Pancreas (tissue), 10 donors: ENCODE results near the gene CDC14A. TPM values are rescaled to one million over a fixed set of nuclear protein-coding genes. Genes with fewer than 3 reads are reported as not detected.
A peak's percentile ranks its signal among the peaks of the same experiment; 100 is the strongest.

Source experiments
- ATAC-seq, 4 donors: fragments of 200-7000 bp; cut with Tn5 transposase; one replicate each; pipeline versions ENCODE4 v1.8.0 to v1.9.1; 2020; ENCODE audit warnings: mild to moderate bottlenecking in 4 of 4, moderate library complexity in 4 of 4
- DNase-seq, 6 donors: peaks; one replicate each; pipeline ENCODE4 v3.0.0-alpha.2; 2020
- FAIRE-seq: peaks from 2 replicates; lab custom pipeline; 2012; peaks lifted over from hg19 to GRCh38; lab: Jason Lieb, UNC
- H3K27ac ChIP-seq, 4 donors: fragments of 200-600 bp; sonication (generic); 1 replicate in 3 of 4; 2 replicates in 1 of 4; pipeline versions ENCODE4 v1.5.0 to v1.8.0; 2020
- H3K27me3 ChIP-seq, 4 donors: fragments of 200-600 bp; one replicate each; pipeline ENCODE4 v1.8.0; 2021
- H3K36me3 ChIP-seq, 3 donors: fragments of 200-600 bp; sonication (generic) in 1 of 3; one replicate each; pipeline versions ENCODE4 v1.5.0 to v1.8.0; 2020 to 2021
- H3K4me1 ChIP-seq, 3 donors: fragments of 200-600 bp; one replicate each; pipeline ENCODE4 v1.8.0; 2021
- H3K4me3 ChIP-seq, 4 donors: fragments of 200-600 bp; sonication (generic) in 2 of 4; one replicate each; pipeline versions ENCODE4 v1.5.0 to v1.8.0; 2020 to 2021
- H3K9me3 ChIP-seq, 4 donors: fragments of 200-600 bp; one replicate each; pipeline ENCODE4 v1.8.0; 2021
- CTCF ChIP-seq, 4 donors: fragments of 200-600 bp; sonication (generic) in 3 of 4; IDR thresholded peaks; one replicate each; pipeline versions ENCODE4 v1.5.0 to v1.8.0; 2021; ENCODE audit warnings: antibody characterized with exemption in 4 of 4
- WGBS, 2 donors: extraction: QIAGEN DNeasy Blood & Tissue Kit; methylation state at CpG; one replicate each; pipeline ENCODE4 v1.1.7; 2013; 5-methylcytosine and 5-hydroxymethylcytosine counted together
- intact Hi-C, 3 donors: fragments of 100-400 bp; cut with DNase I; formaldehyde crosslinking; loops; one replicate each; pipeline versions ENCODE4 v1.11.1 to v1.14.2; 2022
- polyA plus RNA-seq, 2 donors: library from polyadenylated mRNA; stranded (reverse); fragments of 200-250 nt; gene quantifications; one replicate each; pipeline ENCODE4 v1.2.3, GENCODE V29; 2013
- total RNA-seq, 6 donors: library from RNA; stranded (reverse); fragmentation: NEBNext Ultra II Directional in 4 of 6; extraction: Animal tissue kit (Norgen Biotek cat#: 25700) in 4 of 6; gene quantifications; one replicate each; pipeline versions ENCODE4 v1.2.1 to v1.2.4, GENCODE V29; 2021 to 2023
- donor health status: healthy with polysubstance abuse.
- donor health status: DM: no; HTN: no; CAD: no; lungs with moderate emphysema.
- donor health status: DM: no; HTN: no; CAD: no.
- donor health status: control.
- donor health status: control.
- donor health status: Bipolar disorder and iron deficiency.
- donor health status: DM: yes; HTN: yes; CAD: no.
- donor health status: DM: no; HTN: no; CAD: no.
- donor health status: DM: no; HTN: no; CAD: no.
- donor health status: DM: yes; HTN: yes; CAD: no.

CDC14A gene
- total and polyA plus RNA-seq, 8 donors = 1.4 to 5.2 (median 3.0) TPM

- TF ChIP-seq CTCF (IDR thresholded peaks at IDR 0.05) = peak; percentile 16 to 56 (median 52)
- Histone ChIP-seq H3K4me1 (no peaks in the 10 kb centered on the region), H3K9me3 (no peaks in the 10 kb centered on the region), H3K27ac (no peak overlapping the region), H3K36me3 (no peaks in the 10 kb centered on the region), H3K27me3 (no peaks in the 10 kb centered on the region), H3K4me3 (no peak overlapping the region)
- intact Hi-C loops = loop anchor here in 1 of 3 donors (5.0 to 10.0 kb wide), 2 partner anchors 121 to 657 kb away; no protein-coding TSS in a partner anchor
- ATAC-seq (peak; percentile 61 to 84 (median 82)), DNase-seq (peak in 4 of 6 donors; percentile 33 to 63 (median 38)), FAIRE-seq (no peak)
- 33 to 44% methylated on average over 10 of the region's 10 CpGs for WGBS, 2 donors
These were observed 111.6 kb downstream of the CDC14A start for GRCh38 chr1:100463791-100464424.

GRCh38 chr1:100469578-100469977 is 117.3 kb downstream of the CDC14A start:
- Histone ChIP-seq H3K36me3 (no peaks in the 10 kb centered on the region), H3K4me1 (no peaks in the 10 kb centered on the region), H3K27me3 (no peaks in the 10 kb centered on the region), H3K27ac (no peak overlapping the region), H3K9me3 (no peaks in the 10 kb centered on the region), H3K4me3 (no peak overlapping the region)
- intact Hi-C loops = loop anchor here in 1 of 3 donors (10.0 kb wide), 1 partner anchor 115 kb away; no protein-coding TSS in a partner anchor
- no peak for TF ChIP-seq CTCF (IDR thresholded peaks at IDR 0.05)
- DNase-seq = no peak
- no peak for FAIRE-seq
- ATAC-seq = peak in 2 of 4 donors; percentile 47 to 52
- WGBS, 2 donors = 47 to 61% methylated on average over 1 of the region's 1 CpG

GRCh38 chr1:100474834-100475233 is 122.5 kb downstream of the CDC14A start:
- ATAC-seq = no peak
- Histone ChIP-seq H3K36me3 (no peaks in the 10 kb centered on the region), H3K4me3 (no peak overlapping the region), H3K27ac (no peak overlapping the region), H3K9me3 (no peaks in the 10 kb centered on the region), H3K27me3 (no peaks in the 10 kb centered on the region), H3K4me1 (no peaks in the 10 kb centered on the region)
- no peak for TF ChIP-seq CTCF (IDR thresholded peaks at IDR 0.05)
- intact Hi-C loops = no loop called here
- DNase-seq = no peak
- FAIRE-seq = no peak

GRCh38 chr1:100476735-100477290 is 124.5 kb downstream of the CDC14A start:
- no peak overlapping the region for H3K27ac ChIP-seq
- no peaks in the 10 kb centered on the region for H3K27me3 ChIP-seq
- H3K4me3 ChIP-seq = no peak overlapping the region
- no peaks in the 10 kb centered on the region for H3K9me3 ChIP-seq
- H3K4me1 ChIP-seq = no peaks in the 10 kb centered on the region
- no peak for TF ChIP-seq CTCF (IDR thresholded peaks at IDR 0.05)
- WGBS, 2 donors = 91 to 95% methylated on average over 4 of the region's 4 CpGs
- intact Hi-C loops = no loop called here
- H3K36me3 ChIP-seq = no peaks in the 10 kb centered on the region
- ATAC-seq = no peak
- FAIRE-seq = no peak
- DNase-seq = no peak

- TF ChIP-seq CTCF (IDR thresholded peaks at IDR 0.05) = no peak
- Histone ChIP-seq H3K27ac (no peak overlapping the region), H3K9me3 (no peaks in the 10 kb centered on the region), H3K36me3 (no peaks in the 10 kb centered on the region), H3K4me3 (no peak overlapping the region), H3K27me3 (no peaks in the 10 kb centered on the region), H3K4me1 (no peaks in the 10 kb centered on the region)
- 85 to 86% methylated on average over 1 of the region's 1 CpG for WGBS, 2 donors
- FAIRE-seq (no peak), ATAC-seq (no peak), DNase-seq (no peak)
- intact Hi-C loops = no loop called here
These were observed 126.5 kb downstream of the CDC14A start for GRCh38 chr1:100478816-100479215.
